ENCODE data around the gene DSTYK.

GRCh38 chr1:205127646-205128045, 83.9 kb downstream of the DSTYK start:
- TF ChIP-seq CTCF (conservative IDR thresholded peaks at IDR 0.05; ENCODE audit: low read depth, low read length) (no peak), EZH2phosphoT487 (IDR thresholded peaks at IDR 0.05; ENCODE audit: borderline replicate concordance, low read length) (no peak), EZH2 (IDR thresholded peaks at IDR 0.05; ENCODE audit: low read length, unreplicated experiment) (no peak)

All from PC-3 (cell line).